Ovary (tissue), 9 donors: ENCODE results near the gene SMYD2. TPM values are rescaled to one million over a fixed set of nuclear protein-coding genes. Genes with fewer than 3 reads are reported as not detected.

ENCODE experiments used
- DNase-seq, 5 donors: peaks; one replicate each; pipeline ENCODE4 v3.0.0-alpha.2; 2019 to 2020
- H3K27ac ChIP-seq, 2 donors: fragments of 200-600 bp; one replicate each; pipeline versions ENCODE4 v1.5.1 to v1.8.0; 2019 to 2022
- H3K27me3 ChIP-seq: fragments of 200-600 bp; one replicate; pipeline ENCODE4 v1.8.0; 2022
- H3K36me3 ChIP-seq: fragments of 200-600 bp; sonication (generic); one replicate; pipeline ENCODE4 v1.5.1; 2019
- H3K4me1 ChIP-seq: one replicate; pipeline ENCODE4 v1.8.1; 2013; ENCODE audit warnings: mild to moderate bottlenecking, moderate library complexity; ENCODE audit not compliant: insufficient read depth
- H3K4me3 ChIP-seq: fragments of 200-600 bp; sonication (generic); one replicate; pipeline ENCODE4 v1.5.1; 2017
- H3K9me3 ChIP-seq, 2 donors: fragments of 200-600 bp in 1 of 2; sonication (generic) in 1 of 2; one replicate each; pipeline versions ENCODE4 v1.5.1 to v1.8.1; 2013 to 2019; ENCODE audit warnings: mild to moderate bottlenecking in 1 of 2, moderate library complexity in 1 of 2
- CTCF ChIP-seq, 3 donors: fragments of 450-650 bp in 2 of 3; fragments of 200-600 bp in 1 of 3; IDR thresholded peaks; one replicate each; pipeline versions ENCODE4 v1.5.1 to v1.8.0; 2016 to 2022; ENCODE audit warnings: antibody characterized with exemption in 3 of 3, mild to moderate bottlenecking in 1 of 3
- EP300 ChIP-seq: sonication (generic); formaldehyde crosslinking; IDR thresholded peaks from one replicate; pipeline ENCODE4 v1.6.1; 2017; ENCODE audit warnings: antibody characterized with exemption
- POLR2A ChIP-seq: fragments of 450-650 bp; IDR thresholded peaks from one replicate; pipeline ENCODE4 v1.6.1; 2017; ENCODE audit warnings: antibody characterized with exemption, mild to moderate bottlenecking, moderate library complexity
- WGBS, 3 donors: extraction: QIAGEN DNeasy Blood & Tissue Kit in 1 of 3; methylation state at CpG; one replicate each; pipeline versions ENCODE4 v1.1.5 to v1.1.7; 2013 to 2017; 5-methylcytosine and 5-hydroxymethylcytosine counted together
- intact Hi-C, 4 donors: fragments of 100-400 bp; cut with DNase I; formaldehyde crosslinking; loops; one replicate each; pipeline versions ENCODE4 v1.11.0 to v1.15.1; 2022 to 2023
- polyA plus RNA-seq, 2 donors: library from polyadenylated mRNA; stranded (reverse); fragments of 200-250 nt in 1 of 2; fragments of 350-450 nt in 1 of 2; fragmentation: Illumina TruSeq in 1 of 2; extraction: RNeasy Lipid Tissue Mini Kit (QIAGEN cat#74804) in 1 of 2; gene quantifications; one replicate each; pipeline ENCODE4 v1.2.3, GENCODE V29; 2013 to 2014
- total RNA-seq, 7 donors: library from RNA; depleted of rRNA in 2 of 7; stranded (reverse); fragments of >200 nt in 2 of 7; fragmentation: NEBNext Ultra II Directional in 3 of 7; extraction: Animal tissue kit (Norgen Biotek cat#: 25700) in 3 of 7; gene quantifications; one replicate each; pipeline versions ENCODE4 v1.1.0 to v1.2.4, GENCODE V29; 2016 to 2023
- donor health status: DM: no; HTN: no; CAD: no; lungs with moderate emphysema.
- donor health status: DM: no; HTN: no; CAD: no.
- donor health status: Bipolar disorder and iron deficiency.
- donor health status: DM: yes; HTN: yes; CAD: no.
- donor health status: DM: no; HTN: no; CAD: no.
- donor health status: DM: yes; HTN: yes; CAD: no.

The SMYD2 gene
- total and polyA plus RNA-seq, 9 donors = 14.6 to 50.3 (median 17.2) TPM

- Histone ChIP-seq H3K4me1 (no peaks in the 10 kb centered on the region), H3K4me3 (no peak overlapping the region), H3K36me3 (no peaks in the 10 kb centered on the region), H3K9me3 (no peaks in the 10 kb centered on the region), H3K27ac (no peak overlapping the region), H3K27me3 (no peaks in the 10 kb centered on the region)
- intact Hi-C loops = loop anchor here in 1 of 4 donors (5.0 kb wide), 1 partner anchor 1310 kb away; no protein-coding TSS in a partner anchor
- no peak for DNase-seq
- TF ChIP-seq CTCF (IDR thresholded peaks at IDR 0.05) = no peak
- TF ChIP-seq POLR2A = no peak
- TF ChIP-seq EP300 = no peak
- 89 to 92% (median 90%) methylated on average over 3 of the region's 3 CpGs for WGBS, 3 donors
These were observed 11.4 kb downstream of the SMYD2 start for GRCh38 chr1:214292322-214292721.

DNA sequence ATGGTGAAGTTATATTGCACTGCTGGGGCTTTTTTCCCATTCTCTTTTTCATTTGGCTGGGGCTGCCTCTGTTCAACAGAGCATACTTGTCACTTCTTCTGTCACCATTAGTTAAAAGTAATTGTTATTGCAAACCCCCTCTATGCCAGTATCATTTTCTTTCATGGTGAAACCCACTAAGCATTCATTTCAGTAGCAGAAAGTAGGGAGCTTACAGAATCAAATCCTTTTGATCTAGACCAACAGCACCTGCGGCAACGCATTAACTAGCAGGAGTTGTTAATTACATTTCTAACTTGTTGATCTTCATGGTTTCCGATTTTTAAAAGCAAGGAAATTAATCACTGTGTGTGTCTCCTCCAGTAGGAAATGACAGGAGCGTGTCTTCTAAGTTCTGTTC, 15.0 kb downstream of the SMYD2 start:
- Histone ChIP-seq H3K4me3 (no peak overlapping the region), H3K27ac (no peak overlapping the region), H3K9me3 (no peaks in the 10 kb centered on the region), H3K36me3 (no peaks in the 10 kb centered on the region), H3K4me1 (no peaks in the 10 kb centered on the region), H3K27me3 (no peaks in the 10 kb centered on the region)
- TF ChIP-seq POLR2A = no peak
- TF ChIP-seq CTCF (IDR thresholded peaks at IDR 0.05) = no peak
- TF ChIP-seq EP300 = no peak
- DNase-seq = no peak
- WGBS, 3 donors = 84 to 89% (median 87%) methylated on average over 4 of the region's 4 CpGs
- intact Hi-C loops = no loop called here

- DNase-seq = no peak
- Histone ChIP-seq H3K4me1 (no peaks in the 10 kb centered on the region), H3K9me3 (no peaks in the 10 kb centered on the region), H3K36me3 (no peaks in the 10 kb centered on the region), H3K27me3 (no peaks in the 10 kb centered on the region), H3K27ac (no peak overlapping the region), H3K4me3 (no peak overlapping the region)
- 89 to 93% (median 93%) methylated on average over 9 of the region's 9 CpGs for WGBS, 3 donors
- intact Hi-C loops = no loop called here
- TF ChIP-seq CTCF (IDR thresholded peaks at IDR 0.05) = no peak
- TF ChIP-seq EP300 = no peak
- no peak for TF ChIP-seq POLR2A
These were observed 16.1 kb downstream of the SMYD2 start for GRCh38 chr1:214296860-214297745.

DNA sequence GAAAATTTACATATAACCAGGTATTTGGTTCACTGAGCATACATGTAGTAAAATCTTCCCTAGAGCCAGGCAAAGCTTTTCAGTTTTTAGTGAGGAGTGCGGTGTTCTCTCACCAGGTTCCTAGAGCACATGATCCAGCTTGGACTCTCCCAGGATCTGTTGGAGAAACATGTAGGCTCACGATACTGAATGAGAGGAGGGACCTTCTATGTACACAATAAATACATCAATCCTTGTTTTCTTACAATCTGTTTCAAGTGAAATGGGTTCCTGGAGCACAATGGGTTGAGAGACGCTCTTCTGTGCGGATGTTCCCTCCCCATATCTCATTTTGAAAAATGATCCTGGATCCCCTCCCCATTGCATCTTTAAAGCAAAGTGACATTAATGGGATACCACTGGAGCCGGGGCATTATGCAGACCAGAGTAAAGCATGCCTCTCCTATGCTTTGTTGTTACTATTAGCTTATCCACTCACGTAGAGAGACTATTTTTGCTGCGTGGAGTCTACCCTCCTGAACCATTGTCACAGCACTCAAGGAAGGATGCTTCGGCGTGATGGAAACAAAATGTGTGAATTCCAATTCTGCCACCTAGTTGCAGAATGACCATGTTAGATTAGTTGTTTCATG, 19.3 kb downstream of the SMYD2 start:
- Histone ChIP-seq H3K27me3 (no peaks in the 10 kb centered on the region), H3K27ac (no peak overlapping the region), H3K36me3 (no peaks in the 10 kb centered on the region), H3K4me1 (no peaks in the 10 kb centered on the region), H3K9me3 (no peaks in the 10 kb centered on the region), H3K4me3 (no peak overlapping the region)
- DNase-seq = no peak
- 94 to 95% (median 94%) methylated on average over 9 of the region's 9 CpGs for WGBS, 3 donors
- intact Hi-C loops = no loop called here
- no peak for TF ChIP-seq EP300
- no peak for TF ChIP-seq POLR2A
- TF ChIP-seq CTCF (IDR thresholded peaks at IDR 0.05) = no peak
